GM19324 (cell line): Measurements from ENCODE around the gene CDC45.
"Not testable (repeated sequence)": the region's sequence is repeated elsewhere in the genome, so short reads cannot be mapped to it uniquely, and the experiment has no call there.

Source experiments
- ATAC-seq: cut with Tn5 transposase; IDR thresholded peaks from one replicate; pipeline ENCODE4 v1.9.1; 2021; ENCODE audit warnings: mild to moderate bottlenecking, moderate library complexity; ENCODE audit not compliant: unreplicated experiment, low FRiP score

CDC45 gene

DNA sequence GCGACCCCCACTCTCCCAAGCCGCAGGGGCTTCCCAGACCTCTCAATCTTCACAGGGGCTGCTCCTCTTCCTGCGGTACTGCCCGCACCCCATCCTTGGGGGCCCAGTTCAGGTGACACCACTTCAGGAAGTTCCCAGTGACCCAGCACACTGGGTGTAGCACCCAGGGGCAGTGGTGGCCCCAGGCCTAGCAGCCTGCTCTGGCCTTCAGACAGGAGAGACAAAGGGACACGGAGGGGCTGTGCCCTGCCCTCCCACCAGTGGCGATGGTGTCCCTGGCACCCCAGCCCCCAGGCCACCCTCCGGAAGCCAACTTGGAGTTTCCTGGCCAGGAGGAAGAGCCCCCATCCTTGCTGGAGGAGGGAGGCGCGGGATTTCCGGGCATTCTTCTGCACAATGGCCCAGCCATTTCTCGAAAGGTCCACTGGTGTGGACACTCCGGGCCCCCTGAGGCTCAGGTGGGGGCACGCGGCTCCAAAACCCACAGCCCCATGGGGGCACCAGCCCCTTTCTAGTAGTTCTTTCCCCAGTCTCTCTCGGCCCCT is 45.5 kb downstream of the CDC45 start:
- ATAC-seq = no peak

DNA sequence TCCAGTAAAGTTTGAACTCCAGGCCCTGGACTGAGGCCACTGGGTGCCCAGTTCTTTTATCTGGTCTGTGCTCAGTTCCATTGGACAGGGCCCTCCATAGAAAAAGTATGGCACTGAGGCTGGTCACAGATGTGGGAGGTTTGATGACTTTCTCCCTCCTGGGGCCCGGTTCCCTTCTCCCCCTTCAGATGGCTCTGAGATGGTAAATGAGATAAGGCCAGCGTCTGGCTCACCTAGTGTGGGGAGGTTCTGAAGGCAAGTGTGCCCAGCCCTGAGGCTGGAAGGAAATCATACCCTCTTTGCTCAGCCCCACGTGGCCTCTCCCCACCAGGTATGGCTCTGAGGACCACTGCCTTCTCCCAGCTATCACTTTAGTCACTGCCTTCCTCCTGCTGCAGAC is 45.9 kb downstream of the CDC45 start:
- no peak for ATAC-seq

DNA sequence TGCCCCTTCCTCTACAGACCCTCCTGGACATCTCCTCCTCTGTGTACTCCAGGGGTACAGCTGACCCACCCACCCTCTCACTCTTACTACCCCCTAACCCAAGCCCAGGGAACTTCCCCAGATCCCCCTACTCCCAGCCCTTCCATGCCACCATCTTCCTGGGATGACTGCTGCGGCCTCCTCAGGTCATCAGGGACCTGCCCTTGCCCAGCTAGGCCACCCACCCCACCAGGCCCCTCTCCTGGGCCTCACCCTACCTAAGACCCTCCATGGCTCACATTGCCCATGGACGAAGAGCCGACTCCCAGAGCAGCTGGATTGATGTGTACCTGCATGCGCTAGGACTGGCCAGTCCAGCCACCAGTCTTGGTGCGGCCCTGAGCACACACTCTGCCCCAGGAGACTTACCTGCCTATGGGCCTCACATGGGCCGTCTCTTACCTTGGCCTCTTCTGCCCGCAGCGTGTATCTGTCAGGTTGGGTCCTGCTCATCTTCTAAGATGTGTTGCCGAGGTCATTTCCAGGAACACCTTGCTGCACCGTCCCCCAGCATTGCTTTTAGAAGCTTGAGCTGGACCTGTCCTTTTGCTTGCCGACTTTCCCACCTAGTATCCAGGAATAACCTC is 46.5 kb downstream of the CDC45 start:
- no peak for ATAC-seq

DNA sequence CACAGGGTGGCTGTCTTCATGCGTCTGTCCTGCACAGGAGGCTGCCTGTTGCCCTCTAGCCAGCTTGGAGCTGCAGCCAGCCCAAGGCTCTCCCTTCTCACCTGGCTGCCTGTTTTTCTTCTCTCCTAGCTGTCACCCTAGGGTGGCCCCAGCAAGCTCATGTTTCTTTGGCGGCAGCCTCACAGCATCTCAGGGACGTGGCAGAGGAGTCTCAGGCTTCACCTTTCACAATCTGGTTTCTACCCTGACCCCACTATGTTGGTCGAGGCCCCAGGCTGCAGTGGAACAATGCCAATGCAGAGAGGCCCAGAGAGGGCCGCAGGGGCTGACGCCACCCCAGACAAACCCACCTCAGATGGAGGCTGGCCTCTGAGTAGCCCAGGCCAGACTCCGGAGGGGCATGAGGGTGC is 47.0 kb downstream of the CDC45 start:
- no peak for ATAC-seq

DNA sequence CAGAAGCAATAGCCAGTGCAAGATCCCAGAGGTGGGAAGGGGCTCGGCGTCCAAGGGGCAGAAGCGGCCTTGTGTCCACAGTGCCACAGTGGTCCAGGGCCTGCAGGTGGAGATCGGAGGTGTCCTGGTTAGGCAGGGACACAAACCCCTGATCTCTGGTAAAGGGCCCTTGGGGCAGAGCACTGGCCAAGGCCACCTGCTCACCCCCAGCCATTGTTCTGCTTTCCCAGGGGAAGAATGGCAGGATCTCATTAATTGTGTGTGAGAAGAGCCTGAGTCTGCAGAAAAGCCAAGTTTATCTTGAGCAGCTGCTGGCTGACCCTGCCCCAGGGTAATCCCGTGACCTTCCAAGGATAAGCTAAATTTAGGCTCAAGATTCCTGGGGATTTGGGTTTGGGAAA is 47.6 kb downstream of the CDC45 start:
- ATAC-seq = no peak

DNA sequence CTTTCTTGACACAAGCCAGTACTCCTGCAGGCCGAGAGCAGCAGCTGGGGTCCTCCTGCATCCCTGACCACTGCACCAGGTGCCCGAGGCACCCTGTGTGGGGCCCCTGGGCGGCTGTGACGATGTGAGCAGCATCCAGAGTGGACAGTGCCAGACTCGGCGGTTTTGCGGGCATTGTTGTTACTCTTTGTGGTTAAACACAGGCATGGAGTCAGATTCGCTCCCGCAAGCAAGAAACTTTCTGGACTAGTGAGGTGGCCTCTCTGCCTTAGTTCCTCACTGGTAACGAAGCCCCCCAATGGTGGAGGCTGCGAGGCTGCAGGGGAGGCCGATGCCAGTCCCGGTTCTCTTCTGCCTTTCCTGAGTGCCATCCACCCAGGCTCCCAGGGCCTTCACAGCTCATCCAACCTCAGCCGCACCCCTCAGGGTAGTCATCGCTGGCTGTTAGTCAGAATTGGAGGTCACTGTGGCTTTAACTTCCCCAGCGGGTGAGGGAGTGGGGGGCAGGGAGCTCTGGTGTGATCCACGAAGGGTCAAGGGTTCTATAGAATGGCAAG is 48.2 kb downstream of the CDC45 start:
- no peak for ATAC-seq

DNA sequence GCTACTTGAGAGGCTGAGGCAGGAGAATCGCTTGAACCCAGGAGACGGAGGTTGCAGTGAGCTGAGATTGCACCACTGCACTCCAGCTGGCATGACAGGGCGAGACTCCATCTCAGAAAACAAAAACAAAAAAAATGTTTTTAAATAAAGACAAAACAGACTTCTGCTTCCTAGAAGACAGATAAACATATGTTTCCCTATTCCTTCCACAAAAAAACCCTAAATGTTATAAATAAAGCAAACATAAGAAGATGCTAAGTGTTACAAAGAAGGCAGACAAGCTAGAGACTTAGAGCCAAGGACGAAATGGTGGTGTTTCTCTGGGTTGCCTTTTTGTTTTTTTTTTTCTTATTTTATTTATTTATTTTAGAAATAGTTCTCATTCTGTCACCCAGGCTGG is 50.1 kb downstream of the CDC45 start:
- no peak for ATAC-seq

DNA sequence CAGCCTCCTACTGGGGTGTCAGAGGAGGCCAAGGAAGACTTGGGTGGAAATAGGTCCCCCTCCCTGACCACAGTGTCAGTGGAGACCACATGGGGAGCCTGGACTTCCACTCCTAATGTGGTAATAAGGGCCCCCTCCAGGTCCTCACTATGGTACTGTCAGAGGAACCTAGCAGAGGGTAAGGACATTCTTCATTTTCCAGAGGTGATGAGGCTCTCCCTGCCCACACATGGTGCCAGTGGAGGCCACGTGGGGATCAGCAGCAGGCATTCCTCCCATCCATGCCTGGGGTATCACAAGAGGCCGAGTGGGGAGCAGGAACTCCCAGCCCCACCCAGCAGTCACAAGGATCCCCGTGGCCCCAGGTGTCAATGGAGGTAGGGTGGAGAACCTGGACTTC is 51.0 kb downstream of the CDC45 start:
- ATAC-seq = no peak

DNA sequence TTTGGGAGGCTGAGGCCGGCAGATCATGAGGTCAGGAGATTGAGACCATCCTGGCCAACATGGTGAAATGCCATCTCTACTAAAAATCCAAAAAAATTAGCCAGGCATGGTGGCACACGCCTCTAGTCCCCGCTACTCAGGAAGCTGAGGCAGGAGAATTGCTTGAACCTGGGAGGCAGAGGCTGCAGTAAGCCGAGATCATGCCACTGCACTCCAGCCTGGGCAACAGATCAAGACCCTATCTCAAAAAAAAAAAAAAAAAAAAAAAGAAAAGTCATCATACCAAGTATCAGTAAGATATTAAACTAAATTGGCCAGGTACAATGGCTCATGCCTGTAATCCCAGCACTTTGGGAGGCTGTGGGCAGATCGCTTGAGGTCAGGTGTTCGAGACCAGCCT is 51.6 kb downstream of the CDC45 start:
- ATAC-seq = not testable (repeated sequence)

DNA sequence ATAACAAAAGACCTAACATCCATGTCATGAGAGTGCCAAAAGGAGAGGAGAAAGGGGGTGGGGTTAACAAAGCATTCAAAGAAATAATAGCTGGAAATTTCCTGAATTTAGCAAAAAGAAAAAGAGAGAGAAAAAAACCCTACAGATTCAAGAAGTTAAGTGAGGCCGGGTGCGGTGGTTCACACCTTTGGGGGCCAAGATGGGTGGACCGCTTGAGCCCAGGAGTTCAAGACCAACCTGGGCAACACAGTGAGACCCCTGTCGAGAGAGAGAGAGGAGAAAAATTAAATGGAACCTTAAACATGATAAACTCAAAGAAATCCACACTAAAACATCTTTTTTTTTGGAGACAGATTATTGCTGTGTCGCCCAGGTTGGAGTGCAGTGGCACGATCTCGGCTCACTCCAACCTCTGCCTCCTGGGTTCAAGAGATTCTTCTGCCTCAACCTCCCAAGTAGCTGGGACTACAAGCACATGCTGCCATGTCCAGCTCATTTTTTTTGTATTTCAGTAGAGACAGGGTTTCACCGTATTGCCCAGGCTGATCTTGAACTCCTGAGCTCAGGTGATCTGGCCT is 53.4 kb downstream of the CDC45 start:
- ATAC-seq = no peak

DNA sequence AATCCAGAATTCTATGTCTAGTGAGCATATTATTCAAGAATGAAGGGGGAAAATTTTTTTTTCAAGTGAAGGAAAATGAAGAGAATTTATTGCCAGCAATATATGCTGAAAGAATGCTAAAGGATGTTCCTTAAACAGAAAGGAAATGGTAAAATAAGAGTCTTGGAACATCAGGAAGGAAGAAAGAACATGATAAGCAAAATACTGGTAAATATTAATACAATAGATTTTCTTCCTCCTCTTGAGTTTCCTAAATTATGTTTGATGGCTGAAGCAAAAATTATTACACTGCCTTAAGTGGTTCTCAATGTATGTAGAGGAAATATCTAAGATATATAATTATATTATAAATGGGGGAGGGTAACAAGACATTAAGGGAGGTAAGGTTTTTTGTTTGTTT is 54.1 kb downstream of the CDC45 start:
- no peak for ATAC-seq

DNA sequence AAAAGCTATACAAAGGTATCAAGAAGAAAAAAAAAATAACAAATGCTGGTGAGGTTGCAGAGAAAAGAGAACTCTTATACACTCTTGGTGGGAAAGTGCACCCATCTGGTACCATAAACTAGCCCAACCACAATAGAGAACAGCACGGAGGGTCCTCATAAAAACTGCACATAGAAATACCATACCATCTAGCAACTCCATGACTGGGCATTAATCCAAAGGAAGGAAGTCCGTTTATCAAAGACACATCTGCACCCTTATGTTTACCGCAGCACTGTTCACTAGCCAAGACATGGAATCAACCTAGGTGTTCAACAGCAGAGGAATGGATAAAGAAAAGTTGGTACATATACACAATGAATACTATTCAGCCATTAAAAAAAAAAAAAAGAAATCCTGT is 55.3 kb downstream of the CDC45 start:
- ATAC-seq = no peak

DNA sequence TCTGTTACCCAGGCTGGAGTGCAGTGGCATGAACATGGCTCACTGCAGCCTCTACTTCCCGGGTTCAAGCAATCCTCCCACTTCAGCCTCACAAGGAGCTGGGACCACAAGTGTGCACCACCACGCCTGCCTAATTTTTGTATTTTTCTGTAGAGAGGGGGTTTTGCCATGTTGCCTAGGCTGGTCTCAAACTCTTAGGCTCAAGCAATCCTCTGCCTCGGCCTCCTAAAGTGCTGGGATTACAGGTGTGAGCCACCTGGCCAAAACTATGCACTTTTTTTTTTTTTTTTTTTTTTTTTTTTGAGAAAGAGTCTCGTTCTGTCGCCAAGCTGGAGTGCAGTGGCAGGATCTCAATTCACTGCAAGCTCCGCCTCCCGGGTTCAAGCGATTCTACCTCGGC is 56.8 kb downstream of the CDC45 start:
- no peak for ATAC-seq

DNA sequence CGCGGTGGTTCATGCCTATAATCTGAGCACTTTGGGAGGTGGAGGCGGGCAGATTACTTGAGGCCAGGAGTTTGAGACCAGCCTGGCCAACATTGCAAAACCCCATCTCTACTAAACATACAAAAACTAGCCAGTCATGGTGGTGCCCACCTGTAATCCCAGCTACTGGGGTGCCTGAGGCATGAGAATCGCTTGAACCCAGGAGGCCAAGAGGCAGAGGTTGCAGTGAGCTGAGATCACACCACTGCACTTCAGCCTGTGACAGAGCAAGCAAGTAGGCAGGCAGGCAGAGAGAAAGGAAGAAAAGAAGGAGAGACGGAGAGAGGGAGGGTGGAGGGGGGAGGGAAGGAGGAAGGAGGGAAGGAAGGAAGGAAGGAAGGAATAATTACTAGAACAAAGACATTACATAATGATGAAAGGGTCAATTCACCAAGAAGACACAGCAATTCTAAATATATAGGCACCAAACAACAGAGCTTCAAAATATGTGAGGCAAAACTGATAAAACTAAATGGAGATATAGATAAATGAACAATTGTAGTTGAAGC is 58.3 kb downstream of the CDC45 start:
- ATAC-seq = no peak

DNA sequence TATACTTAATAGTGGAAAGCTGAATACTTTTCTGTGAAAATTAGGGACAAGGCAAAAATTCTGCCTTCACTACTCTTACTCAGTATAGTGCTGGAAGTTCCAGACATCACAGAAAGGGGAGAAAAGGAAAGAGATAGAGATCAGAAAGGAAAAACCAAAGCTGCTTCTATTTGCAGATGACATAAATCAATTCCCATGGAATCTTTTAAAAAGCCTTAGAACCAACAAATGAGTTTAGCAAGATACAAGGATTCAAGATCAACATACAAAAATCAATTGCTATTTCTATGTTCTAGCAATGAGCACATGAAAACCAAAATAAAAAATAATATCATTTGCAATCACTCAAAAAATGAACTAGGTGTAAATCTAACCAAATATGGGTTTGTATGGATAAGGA is 60.7 kb downstream of the CDC45 start:
- ATAC-seq = no peak

DNA sequence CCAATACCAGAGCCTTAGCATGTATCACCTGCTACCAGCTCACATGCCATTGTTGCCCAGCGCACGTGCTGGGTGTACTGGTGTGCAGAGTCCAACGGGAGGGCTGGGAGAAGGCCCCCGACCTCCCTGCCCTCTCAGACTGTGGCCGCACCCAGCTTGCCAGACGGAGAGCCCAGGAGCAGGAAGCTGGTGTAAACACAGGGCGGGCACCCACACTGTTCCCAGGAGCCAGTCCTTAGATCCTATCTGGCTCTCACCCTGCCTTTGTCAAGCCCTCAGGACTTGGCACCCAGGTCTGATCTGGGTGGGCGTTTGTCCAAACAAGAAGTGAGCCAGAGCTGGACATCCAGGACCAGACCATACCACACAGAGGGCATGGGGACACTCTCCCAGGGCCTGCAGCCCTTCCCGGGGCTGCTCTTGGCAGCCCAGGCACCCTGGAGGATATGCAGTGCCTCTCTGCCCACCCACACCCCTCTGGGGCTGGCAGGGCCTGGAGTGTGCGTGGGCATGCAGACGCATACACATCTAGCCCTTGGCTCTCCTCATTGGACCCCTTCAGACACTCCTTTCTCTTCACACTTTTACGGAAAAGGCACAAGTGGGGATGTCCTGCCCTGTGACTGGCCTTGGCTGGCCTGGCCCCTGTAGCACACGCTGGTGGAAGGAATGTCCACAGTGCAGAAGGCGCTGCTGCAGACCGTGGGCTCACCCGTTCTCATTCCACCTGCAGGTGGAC is 64.4 kb downstream of the CDC45 start:
- no peak for ATAC-seq

DNA sequence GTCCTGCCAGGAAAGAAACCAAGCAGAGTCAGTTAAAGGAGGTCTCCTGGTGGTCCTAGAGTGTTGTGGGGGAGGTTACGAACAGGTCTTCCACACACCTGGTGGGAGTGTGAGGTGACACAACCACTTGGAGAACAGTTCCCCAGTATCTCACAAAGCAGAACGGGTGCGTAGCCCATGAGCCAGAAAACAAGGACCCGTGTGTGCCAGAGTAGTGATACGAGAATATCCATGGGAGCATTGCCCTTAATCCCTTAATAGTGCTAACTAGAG is 66.2 kb downstream of the CDC45 start:
- no peak for ATAC-seq

DNA sequence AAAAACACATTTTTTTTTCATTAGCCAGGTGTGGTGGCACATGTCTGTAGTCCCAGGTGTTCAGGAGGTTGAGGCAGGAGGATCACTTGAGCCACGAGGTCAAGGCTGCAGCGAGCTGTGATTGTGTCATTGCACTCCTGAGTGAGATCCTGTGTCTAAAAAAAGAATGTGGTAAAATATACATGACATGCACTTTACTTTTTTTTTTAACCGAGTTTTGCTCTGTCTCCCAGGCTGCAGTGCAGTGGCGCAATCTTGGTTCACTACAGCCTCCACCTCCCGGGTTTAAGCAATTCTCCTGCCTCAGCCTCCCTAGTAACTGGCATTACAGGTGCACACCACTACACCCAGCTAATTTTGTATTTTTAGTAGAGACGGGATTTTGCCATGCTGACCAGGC is 67.0 kb downstream of the CDC45 start:
- ATAC-seq = no peak

DNA sequence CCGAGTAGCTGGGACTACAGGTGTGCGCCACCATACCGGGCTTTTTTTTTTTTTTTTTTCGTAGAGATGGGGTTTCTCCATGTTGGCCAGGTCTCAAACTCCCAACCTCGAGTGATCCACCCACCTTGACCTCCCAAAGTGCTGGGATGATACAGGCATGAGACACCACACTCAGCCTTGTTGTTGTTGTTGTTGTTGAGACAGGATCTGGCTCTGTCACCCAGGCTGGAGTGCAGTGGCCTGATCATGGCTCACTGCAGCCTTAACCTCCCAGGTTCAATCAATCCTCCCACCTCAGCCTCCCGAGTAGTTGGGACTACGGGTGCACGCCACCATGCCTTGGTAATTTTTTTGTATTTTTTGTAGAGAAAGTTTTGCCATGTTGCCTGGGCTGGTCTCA is 67.9 kb downstream of the CDC45 start:
- no peak for ATAC-seq

DNA sequence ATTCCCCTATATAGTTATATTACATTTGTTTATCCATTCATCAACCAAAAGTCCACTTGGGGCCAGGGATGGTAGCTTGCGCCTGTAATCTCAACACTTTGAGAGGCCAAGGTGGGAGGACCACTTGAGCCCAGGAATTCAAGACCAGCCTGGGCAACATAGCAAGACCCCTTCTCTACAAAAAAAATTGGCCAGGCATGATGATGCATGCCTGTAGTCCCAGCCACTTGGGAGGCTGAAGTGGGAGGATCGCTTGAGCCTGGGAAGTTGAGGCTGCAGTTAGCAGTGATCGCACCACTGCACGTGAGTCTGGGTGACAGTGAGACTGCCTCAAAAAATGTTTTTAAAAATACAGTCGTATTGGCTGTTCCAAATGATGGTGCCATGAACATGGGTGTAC is 68.7 kb downstream of the CDC45 start:
- not testable (repeated sequence) for ATAC-seq

DNA sequence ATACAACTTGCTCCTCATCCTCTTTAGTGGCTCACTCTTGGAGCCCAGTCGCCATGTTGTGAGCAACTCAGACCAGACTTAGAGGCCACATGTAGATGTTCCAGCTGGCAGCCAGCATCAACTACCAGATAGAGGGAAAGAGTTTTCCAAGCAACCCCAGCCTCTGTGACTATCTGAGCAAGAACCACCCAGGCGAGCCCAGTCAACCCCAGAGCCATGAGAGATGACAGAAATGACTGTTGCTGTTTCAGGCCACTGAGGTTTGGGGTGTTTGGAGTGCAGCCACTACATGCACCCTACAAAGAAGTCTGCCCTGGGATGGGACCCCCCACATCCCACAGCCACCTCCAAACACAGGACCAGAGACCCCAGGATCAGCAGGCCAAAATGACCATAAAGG is 69.2 kb downstream of the CDC45 start:
- ATAC-seq = no peak

DNA sequence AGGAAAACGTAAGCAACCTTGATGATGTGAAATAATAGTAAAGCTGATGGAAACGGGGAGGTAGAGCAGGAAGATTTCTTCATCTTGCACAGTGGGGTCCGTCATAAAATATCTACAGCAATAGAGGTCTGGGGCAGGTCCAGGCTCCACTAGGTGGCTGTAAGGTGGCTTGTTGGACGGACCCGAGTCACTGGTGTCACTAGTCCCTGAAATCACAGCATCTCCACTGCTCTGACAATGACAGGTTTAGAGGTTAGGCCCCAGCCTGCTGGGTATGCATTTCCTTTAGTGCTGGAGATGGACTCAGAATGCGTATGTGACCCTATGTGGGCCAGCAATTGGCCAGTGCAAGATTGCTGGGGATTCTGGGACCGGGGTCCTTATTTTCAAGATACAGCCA is 69.7 kb downstream of the CDC45 start:
- no peak for ATAC-seq
